K562 (cell line): ENCODE results near the gene GLIS1. TPM values are rescaled to one million over a fixed set of nuclear protein-coding genes. Genes with fewer than 3 reads are reported as not detected.

Experiments used
- ATAC-seq: fragments of 200-7000 bp; cut with Tn5 transposase; 3 replicates; pipeline ENCODE4 v1.9.1; 2020; ENCODE audit warnings: moderate library complexity
- BruUV-seq: library from RNA; stranded (reverse); fragments of 400-500 nt; replicated peaks from 2 replicates; lab custom pipeline; 2021; lab: Mats Ljungman, UMichigan
- CTCF ChIA-PET: fragments of 300-600 bp; formaldehyde crosslinking; extraction: SDS; loops from one replicate; lab custom pipeline; 2021; ENCODE audit warnings: low intra/inter-chr PET ratio; lab: Yijun Ruan, JAX
- POLR2A ChIA-PET: fragments of 300-600, 350-650 bp; sonication (Branson Sonifier 250); formaldehyde crosslinking; extraction: SDS; loops from one replicate; lab custom pipeline; 2021; ENCODE audit warnings: antibody characterized with exemption, inconsistent platforms; lab: Yijun Ruan, JAX
- DNase-seq, 4 experiments: peaks; one replicate each; pipeline versions ENCODE4 v3.0.0 to v3.0.0-alpha.2; 2011 to 2018; ENCODE audit warnings: low spot score in 3 of 4, mixed read lengths in 3 of 4; ENCODE audit errors: extremely low read depth in 1 of 4
- FAIRE-seq: peaks from 2 replicates; lab custom pipeline; 2011; peaks lifted over from hg19 to GRCh38; lab: Jason Lieb, UNC
- H2AFZ ChIP-seq: 2 replicates; pipeline ENCODE4 v1.6.0; 2011; ENCODE audit warnings: low read depth, low read length, control low read depth, inconsistent platforms
- H3K27ac ChIP-seq: fragments of 200-600 bp; 3 replicates; pipeline ENCODE4 v1.8.0; 2011; ENCODE audit warnings: low read depth, mild to moderate bottlenecking, control low read depth, inconsistent platforms, low read length, moderate library complexity, mixed read lengths; ENCODE audit errors: extremely low read depth
- H3K27me3 ChIP-seq, 2 experiments: fragments of 300-600 bp in 1 of 2; 2 replicates in 1 of 2; 3 replicates in 1 of 2; pipeline versions ENCODE4 v1.6.0 to v1.8.0; 2011; ENCODE audit warnings: inconsistent platforms in 2 of 2, low read length in 2 of 2, mild to moderate bottlenecking in 1 of 2, mixed read lengths in 1 of 2, moderate library complexity in 1 of 2; ENCODE audit not compliant: control insufficient read depth in 2 of 2, insufficient read depth in 2 of 2
- H3K36me3 ChIP-seq: fragments of 300-600 bp; 3 replicates; pipeline ENCODE4 v1.8.0; 2011; ENCODE audit warnings: mild to moderate bottlenecking, low read length, inconsistent platforms; ENCODE audit not compliant: control insufficient read depth, insufficient read depth
- H3K4me1 ChIP-seq, 2 experiments: fragments of 200-600 bp in 1 of 2; replicated peaks in 1 of 2; 2 replicates in 1 of 2; 3 replicates in 1 of 2; pipeline versions ENCODE4 v1.5.1 to v1.8.0; 2011; ENCODE audit warnings: inconsistent platforms in 2 of 2, low read length in 2 of 2, mild to moderate bottlenecking in 1 of 2, mixed read lengths in 1 of 2, moderate library complexity in 1 of 2; ENCODE audit not compliant: control insufficient read depth in 2 of 2, insufficient read depth in 2 of 2
- H3K4me2 ChIP-seq: 2 replicates; pipeline ENCODE4 v1.6.1; 2011; ENCODE audit warnings: low read length, control low read depth, inconsistent platforms, mixed read lengths; ENCODE audit not compliant: insufficient read depth
- H3K4me3 ChIP-seq: fragments of 200-600 bp; sonication (generic), shearing (Covaris generic); 2 replicates; pipeline ENCODE4 v1.5.1; 2016; ENCODE audit warnings: control low read depth, inconsistent platforms
- H3K79me2 ChIP-seq: fragments of 200-600 bp; 3 replicates; pipeline ENCODE4 v1.8.0; 2011; ENCODE audit warnings: low read length, inconsistent platforms; ENCODE audit not compliant: control insufficient read depth, insufficient read depth
- H3K9ac ChIP-seq, 2 experiments: 2 replicates each; pipeline versions ENCODE4 v1.6.0 to v1.6.1; 2011; ENCODE audit warnings: low read depth in 2 of 2, low read length in 2 of 2, control low read depth in 1 of 2, inconsistent platforms in 1 of 2, mild to moderate bottlenecking in 1 of 2, mixed read lengths in 1 of 2; ENCODE audit not compliant: insufficient read depth in 1 of 2
- H3K9me1 ChIP-seq: one replicate; pipeline ENCODE4 v1.6.0; 2011; ENCODE audit warnings: inconsistent platforms, mild to moderate bottlenecking, low read length, moderate library complexity; ENCODE audit not compliant: control insufficient read depth, insufficient read depth
- H3K9me3 ChIP-seq: replicated peaks from 2 replicates; pipeline ENCODE4 v1.5.1; 2011; ENCODE audit warnings: low read depth, low read length, inconsistent platforms; ENCODE audit not compliant: control insufficient read depth, insufficient read depth
- H4K20me1 ChIP-seq: replicated peaks from 2 replicates; pipeline ENCODE4 v1.6.1; 2011; ENCODE audit warnings: low read length, inconsistent platforms, mixed read lengths; ENCODE audit not compliant: control insufficient read depth, insufficient read depth
- GATA2 ChIP-seq: sonication (generic); formaldehyde crosslinking; IDR thresholded peaks from 2 replicates; pipeline ENCODE4 v1.4.0; 2020; ENCODE audit warnings: mild to moderate bottlenecking, missing genetic modification reagents
- NR2F6 ChIP-seq: fragments of 450-650 bp; formaldehyde crosslinking; IDR thresholded peaks from 2 replicates; pipeline ENCODE4 v1.4.0; 2020; ENCODE audit warnings: mild to moderate bottlenecking
- SP2 ChIP-seq: IDR thresholded peaks from 2 replicates; pipeline ENCODE4 v1.6.1; 2011; ENCODE audit warnings: mild to moderate bottlenecking, low read depth, low read length, moderate library complexity; ENCODE audit not compliant: poor library complexity, severe bottlenecking; ENCODE audit errors: extremely low read depth
- ZEB2 ChIP-seq: fragments of 450-650 bp; IDR thresholded peaks from 2 replicates; pipeline ENCODE4 v1.6.1; 2016
- ZNF584 ChIP-seq: fragments of 200-800 bp; sonication (Bioruptor generic); IDR thresholded peaks from 2 replicates; pipeline ENCODE4 v1.6.1; 2016; ENCODE audit warnings: low read depth, mild to moderate bottlenecking, missing genetic modification characterization, missing compliant biosample characterization
- WGBS: fragments of 100-300 bp; shearing (Covaris generic); methylation state at CpG from one replicate; pipeline ENCODE4 v1.1.6; 2016; ENCODE audit warnings: low coverage, mixed read lengths; ENCODE audit not compliant: insufficient coverage; ENCODE audit errors: missing lambda C conversion rate; 5-methylcytosine and 5-hydroxymethylcytosine counted together
- in situ Hi-C: fragments of 300-500 bp; cut with MboI; formaldehyde crosslinking; loops from 4 replicates; pipeline ENCODE4 v1.15.0; 2018; ENCODE audit warnings: inconsistent platforms, mixed read lengths
- intact Hi-C: fragments of 100-400 bp; cut with micrococcal nuclease; formaldehyde crosslinking; loops from 2 replicates; pipeline ENCODE4 v1.14.2; 2022
- polyA plus RNA-seq, 8 experiments: library from polyadenylated mRNA; depleted of rRNA in 4 of 8; stranded (reverse) in 5 of 8; unstranded in 3 of 8; fragments of >200 nt; fragmentation: Nextera tagmentation in 2 of 8; fragmentation: Illumina TruSeq in 1 of 8; extraction: Ambion mirVana in 2 of 8; extraction: Trizol in 1 of 8; gene quantifications; 2 replicates each; pipeline versions ENCODE4 v1.2.1 to v1.2.3, GENCODE V29; 2011 to 2014; ENCODE audit warnings: inconsistent platforms in 1 of 8, missing spikeins in 1 of 8
- total RNA-seq, 7 experiments: library from RNA; depleted of rRNA in 6 of 7; stranded (reverse); fragments of >200 nt in 6 of 7; fragmentation: Illumina TruSeq in 2 of 7; extraction: Trizol in 2 of 7; gene quantifications; 2 replicates each; pipeline versions ENCODE4 v1.2.1 to v1.2.3, GENCODE V29; 2011 to 2021; ENCODE audit warnings: low replicate concordance in 1 of 7

GLIS1 gene
- total and polyA plus RNA-seq, 9 of the 15 experiments (the other 6 are each of a cell fraction or from before 2014, with no cell fraction given): not detected

GRCh38 chr1:53643881-53644390, 95.0 kb downstream of the GLIS1 start:
- Histone ChIP-seq H3K27me3 (peaks cover 20 to 57% of the 10 kb centered on the region in 2 experiments), H3K4me3 (no peak overlapping the region), H3K79me2 (no peaks in the 10 kb centered on the region), H3K9ac (no peak overlapping the region), H3K36me3 (no peaks in the 10 kb centered on the region), H3K9me1 (no peaks in the 10 kb centered on the region), H2AFZ (no peak overlapping the region), H3K4me1 (no peaks in the 10 kb centered on the region), H3K9me3 (no peaks in the 10 kb centered on the region), H4K20me1 (peaks cover 7% of the 10 kb centered on the region; the same call in 1 of the 2 replicates), H3K27ac (no peak overlapping the region), H3K4me2 (no peak overlapping the region)
- POLR2A ChIA-PET: interaction anchor here (0.7 to 1.5 kb wide), 2 partner anchors 13 to 46 kb away, joined by 3 read pairs; no protein-coding TSS in a partner anchor
- no peak for ATAC-seq
- intact Hi-C loops: no loop called here
- in situ Hi-C loops: no loop called here
- FAIRE-seq: no peak
- TF ChIP-seq NR2F6 (no peak), GATA2 (no peak), ZNF584 (CRISPR knock-in tag) (no peak), SP2 (no peak), ZEB2 (no peak)
- DNase-seq: no peak
- WGBS: 0% methylated on average over 4 of the region's 4 CpGs
- CTCF ChIA-PET: no interaction called here
- BruUV-seq: no TSS peak
